Hepatocyte (in vitro differentiated cells): ENCODE results near the gene SAMD7. TPM values are rescaled to one million over a fixed set of nuclear protein-coding genes. Genes with fewer than 3 reads are reported as not detected.
A peak's percentile ranks its signal among the peaks of the same experiment; 100 is the strongest.

Experiments
- DNase-seq: peaks from one replicate; pipeline ENCODE4 v3.0.0-alpha.2; 2016; ENCODE audit warnings: low spot score
- H2AFZ ChIP-seq: fragments of 200-600 bp; sonication (generic); 2 replicates; pipeline ENCODE4 v1.6.0; 2016; ENCODE audit warnings: antibody characterized with exemption, mild to moderate bottlenecking
- H3K27ac ChIP-seq: fragments of 200-600 bp; sonication (generic); 2 replicates; pipeline ENCODE4 v1.5.1; 2016; ENCODE audit warnings: mild to moderate bottlenecking
- H3K27me3 ChIP-seq: fragments of 200-600 bp; sonication (generic); 2 replicates; pipeline ENCODE4 v1.6.1; 2016
- H3K36me3 ChIP-seq: fragments of 200-600 bp; sonication (generic); replicated peaks from 2 replicates; pipeline ENCODE4 v1.5.1; 2016; ENCODE audit warnings: low read depth; ENCODE audit not compliant: insufficient read depth
- H3K4me1 ChIP-seq: fragments of 200-600 bp; sonication (generic); 2 replicates; pipeline ENCODE4 v1.5.1; 2016; ENCODE audit warnings: mild to moderate bottlenecking, moderate library complexity; ENCODE audit not compliant: insufficient read depth
- H3K4me2 ChIP-seq: fragments of 200-600 bp; sonication (generic); 2 replicates; pipeline ENCODE4 v1.6.0; 2016
- H3K4me3 ChIP-seq: fragments of 200-600 bp; sonication (generic); 2 replicates; pipeline ENCODE4 v1.5.1; 2016; ENCODE audit warnings: mild to moderate bottlenecking
- H3K79me2 ChIP-seq: fragments of 200-600 bp; sonication (generic); 2 replicates; pipeline ENCODE4 v1.6.0; 2017; ENCODE audit warnings: mild to moderate bottlenecking
- H3K9me2 ChIP-seq: fragments of 200-600 bp; sonication (generic); replicated peaks from 2 replicates; pipeline ENCODE4 v1.6.0; 2017; ENCODE audit warnings: mild to moderate bottlenecking; ENCODE audit not compliant: insufficient read depth
- H3K9me3 ChIP-seq: fragments of 200-600 bp; sonication (generic); 2 replicates; pipeline ENCODE4 v1.5.1; 2016; ENCODE audit warnings: low read depth, mild to moderate bottlenecking
- H4K20me1 ChIP-seq: fragments of 200-600 bp; sonication (generic); 2 replicates; pipeline ENCODE4 v1.6.0; 2016; ENCODE audit warnings: mild to moderate bottlenecking; ENCODE audit not compliant: insufficient read depth, poor library complexity, severe bottlenecking
- CTCF ChIP-seq: fragments of 200-600 bp; sonication (generic); IDR thresholded peaks from 2 replicates; pipeline ENCODE4 v1.5.1; 2016; ENCODE audit warnings: antibody characterized with exemption, mild to moderate bottlenecking; ENCODE audit not compliant: poor library complexity
- EZH2 ChIP-seq: fragments of 200-600 bp; sonication (generic); IDR thresholded peaks from 2 replicates; pipeline ENCODE4 v1.6.1; 2016; ENCODE audit warnings: antibody characterized with exemption, mild to moderate bottlenecking, borderline replicate concordance
- EZH2phosphoT487 ChIP-seq: fragments of 200-600 bp; sonication (generic); IDR thresholded peaks from one replicate; pipeline ENCODE4 v1.6.1; 2018; ENCODE audit warnings: antibody characterized with exemption, mild to moderate bottlenecking, low read depth, moderate library complexity; ENCODE audit not compliant: unreplicated experiment, severe bottlenecking
- WGBS: methylation state at CpG from one replicate; pipeline ENCODE4 v1.1.6; 2016; ENCODE audit warnings: low lambda C conversion rate; ENCODE audit errors: missing lambda C conversion rate; 5-methylcytosine and 5-hydroxymethylcytosine counted together
- polyA plus RNA-seq: library from polyadenylated mRNA; unstranded; fragments of >200 nt; fragmentation: Nextera tagmentation; extraction: Ambion mirVana; gene quantifications from 2 replicates; pipeline ENCODE4 v1.2.1, GENCODE V29; 2016
- total RNA-seq: library from RNA; depleted of rRNA; stranded (reverse); fragments of >200 nt; gene quantifications from 2 replicates; pipeline ENCODE4 v1.2.3, GENCODE V29; 2014

The SAMD7 gene
- total and polyA plus RNA-seq, 2 experiments from 2014 or later, result not detected

- Histone ChIP-seq H4K20me1 (no peaks in the 10 kb centered on the region), H2AFZ (no peak overlapping the region), H3K4me1 (peaks cover 7% of the 10 kb centered on the region), H3K36me3 (no peaks in the 10 kb centered on the region), H3K9me3 (no peaks in the 10 kb centered on the region), H3K27ac (no peak overlapping the region), H3K79me2 (peaks cover 5% of the 10 kb centered on the region), H3K4me2 (peak overlapping the region; percentile 38), H3K4me3 (no peak overlapping the region), H3K27me3 (no peaks in the 10 kb centered on the region), H3K9me2 (no peaks in the 10 kb centered on the region)
- TF ChIP-seq EZH2phosphoT487 (no peak), CTCF (no peak), EZH2 (no peak)
- DNase-seq, result no peak
- 84% methylated on average over 2 of the region's 2 CpGs for WGBS
These were observed 43.0 kb upstream of the SAMD7 start for GRCh38 chr3:169868369-169868768.

- H3K27ac ChIP-seq, result peak within 1 kb of the TSS; percentile 43
- peak within 1 kb of the TSS; percentile 38 for H3K4me2 ChIP-seq
- 71% methylated on average over 2 of the region's 2 CpGs for WGBS
- H3K4me1 ChIP-seq, result peaks cover 7% of the 10 kb centered on the region
- H3K79me2 ChIP-seq, result peaks cover 5% of the 10 kb centered on the region
- H2AFZ ChIP-seq, result peak within 1 kb of the TSS; percentile 2
- no peaks in the 10 kb centered on the region for H4K20me1 ChIP-seq
- TF ChIP-seq CTCF, result no peak
- TF ChIP-seq EZH2, result no peak
- no peak for TF ChIP-seq EZH2phosphoT487
- no peaks in the 10 kb centered on the region for H3K27me3 ChIP-seq
- no peaks in the 10 kb centered on the region for H3K36me3 ChIP-seq
- DNase-seq, result peak; percentile 19
- no peak within 1 kb of the TSS for H3K4me3 ChIP-seq
- no peaks in the 10 kb centered on the region for H3K9me2 ChIP-seq
- no peaks in the 10 kb centered on the region for H3K9me3 ChIP-seq
These were observed 41.7 kb upstream of the SAMD7 start, which contains the start of gene LRRC31 for GRCh38 chr3:169869484-169870220. Gene LRRC31, minus strand, starts transcription at chr3:169869935. Its CDS starts 128 bp downstream, at chr3:169869807.

GRCh38 chr3:169871129-169871886, 40.1 kb upstream of the SAMD7 start:
- no peak for DNase-seq
- Histone ChIP-seq H3K4me2 (no peak overlapping the region), H3K4me1 (peaks cover 7% of the 10 kb centered on the region), H2AFZ (no peak overlapping the region), H3K9me3 (no peaks in the 10 kb centered on the region), H3K79me2 (peaks cover 5% of the 10 kb centered on the region), H3K27me3 (no peaks in the 10 kb centered on the region), H3K4me3 (no peak overlapping the region), H3K36me3 (no peaks in the 10 kb centered on the region), H4K20me1 (no peaks in the 10 kb centered on the region), H3K27ac (peak overlapping the region; percentile 43), H3K9me2 (no peaks in the 10 kb centered on the region)
- 90% methylated on average over 2 of the region's 2 CpGs for WGBS
- TF ChIP-seq EZH2phosphoT487 (no peak), CTCF (no peak), EZH2 (no peak)
